NCI-H446 treated with DMSO at 0.1 percent for 48 hours (cell line): ENCODE data around the gene LONRF3.
"Not testable (repeated sequence)": the region's sequence is repeated elsewhere in the genome, so short reads cannot be mapped to it uniquely, and the experiment has no call there.

Experiments used
- DNase-seq: peaks from one replicate; lab custom pipeline; 2025; lab: John Stamatoyannopoulos, UW

The LONRF3 gene

DNA sequence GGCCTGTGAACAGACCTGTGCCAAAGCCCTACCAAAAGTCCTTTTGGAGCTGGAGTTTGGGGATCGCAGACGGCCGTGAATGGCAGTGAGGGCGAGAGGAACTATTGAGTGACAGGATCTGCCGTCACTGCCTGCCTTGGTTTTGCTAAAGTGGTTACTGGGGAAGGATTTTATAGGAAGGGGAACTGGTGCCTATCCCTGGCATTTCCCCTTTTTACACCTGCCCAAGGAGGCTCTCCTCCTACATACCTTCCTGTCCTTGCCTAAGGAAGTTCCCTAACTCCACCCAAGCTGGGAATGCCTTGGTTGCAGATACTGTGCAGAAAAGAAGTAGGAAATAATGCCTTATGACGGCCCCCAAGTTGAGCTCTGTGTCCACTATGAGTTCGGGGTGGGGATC lies 14.5 kb downstream of the LONRF3 start:
- no peak for DNase-seq

DNA sequence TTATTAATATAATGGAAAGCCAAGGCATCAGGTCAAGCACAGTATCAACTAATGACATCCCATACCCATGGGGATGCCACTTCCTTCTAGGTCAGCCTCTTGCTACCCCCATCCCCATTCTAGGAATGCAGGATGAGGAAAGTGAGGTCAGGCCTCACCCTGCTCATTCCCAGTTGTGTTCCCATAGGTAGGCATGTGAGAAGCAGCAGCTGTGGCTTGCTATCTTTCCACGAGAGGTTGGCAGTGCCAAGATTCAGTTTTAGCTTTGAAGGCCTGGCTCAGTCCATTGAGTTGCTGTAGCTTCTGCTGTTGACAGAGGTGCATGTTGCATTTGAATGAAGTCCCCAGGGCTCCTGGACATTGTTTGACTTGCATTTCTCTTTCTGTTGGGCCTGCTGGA lies 15.5 kb downstream of the LONRF3 start:
- DNase-seq = no peak

DNA sequence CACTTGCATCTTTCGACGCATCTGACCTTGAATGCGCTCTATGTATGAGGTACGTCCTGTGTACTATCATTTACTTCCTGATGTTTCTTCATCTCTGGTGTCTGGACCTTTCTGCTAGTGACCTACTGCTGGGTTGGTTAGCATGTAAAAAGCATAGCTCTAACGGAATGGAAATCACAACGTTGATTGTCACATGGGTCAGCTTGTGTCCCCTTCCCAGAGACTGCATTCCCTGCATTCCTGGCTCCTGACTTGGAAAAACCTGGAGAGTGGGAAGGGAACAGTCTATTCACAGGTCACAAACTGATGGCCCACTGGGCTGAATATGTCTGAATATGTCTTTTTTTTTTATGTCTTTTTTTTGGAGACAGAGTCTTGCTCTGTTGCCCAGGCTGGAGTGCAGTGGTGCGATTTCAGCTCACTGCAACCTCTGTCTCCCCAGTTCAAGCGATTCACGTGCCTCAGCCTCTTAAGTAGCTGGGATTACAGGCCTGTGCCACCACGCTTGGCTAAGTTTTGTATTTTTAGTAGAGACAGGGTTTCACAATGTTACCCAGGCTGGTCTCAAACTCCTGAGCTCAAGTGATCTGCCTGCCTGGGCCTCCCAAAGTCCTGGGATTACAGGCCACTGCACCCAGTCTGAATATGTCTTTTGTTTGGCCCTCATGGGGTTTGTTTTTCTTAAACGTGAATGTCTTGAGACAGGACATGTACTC lies 16.3 kb downstream of the LONRF3 start:
- no peak for DNase-seq

DNA sequence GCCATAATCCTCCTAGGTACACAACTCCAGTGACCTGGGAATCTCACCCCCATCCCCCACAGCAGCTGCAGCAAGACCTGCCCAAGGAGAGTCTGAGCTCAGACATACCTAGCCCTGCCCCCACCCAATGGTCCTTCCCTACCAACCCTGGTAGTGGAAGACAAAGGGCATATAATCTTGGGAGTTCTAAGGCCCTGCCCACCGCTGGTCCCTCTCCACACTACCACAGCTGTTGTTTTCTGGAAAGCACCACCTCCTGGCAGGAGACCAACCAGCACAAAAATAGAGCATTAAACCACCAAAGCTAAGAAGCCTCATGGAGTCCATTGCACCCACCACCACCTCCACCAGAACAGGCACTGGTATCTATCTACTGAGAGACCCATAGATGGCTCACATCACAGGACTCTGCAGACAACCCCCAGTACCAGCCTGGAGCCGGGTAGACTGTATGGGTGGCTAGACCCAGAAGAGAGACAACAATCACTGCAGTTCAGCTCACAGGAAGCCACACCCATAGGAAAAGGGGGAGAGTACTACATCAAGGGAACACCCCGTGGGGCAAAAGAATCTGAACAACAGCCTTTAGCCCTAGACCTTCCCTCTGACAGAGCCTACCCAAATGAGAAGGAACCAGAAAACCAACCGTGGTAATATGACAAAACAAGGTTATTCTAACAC lies 18.2 kb downstream of the LONRF3 start:
- DNase-seq = not testable (repeated sequence)

DNA sequence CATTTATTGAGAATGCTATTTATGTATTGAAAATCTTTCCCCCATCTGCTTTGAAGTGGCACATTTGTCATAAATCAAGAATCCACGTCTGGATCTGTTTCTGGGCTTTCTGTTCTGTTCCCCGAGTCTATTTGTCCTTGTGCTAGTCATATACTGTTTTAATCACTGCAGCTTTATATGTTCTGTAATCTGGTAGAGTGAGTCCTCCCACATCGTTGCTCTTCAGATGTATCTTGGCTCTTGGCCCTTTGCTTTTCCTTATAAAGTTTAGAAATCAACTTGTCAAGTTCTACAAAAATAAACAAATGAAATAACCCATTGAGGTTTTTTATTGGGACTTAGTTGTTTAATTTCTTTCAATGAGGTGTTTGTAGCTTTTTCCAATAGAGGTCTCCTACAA lies 29.0 kb downstream of the LONRF3 start:
- DNase-seq = no peak

DNA sequence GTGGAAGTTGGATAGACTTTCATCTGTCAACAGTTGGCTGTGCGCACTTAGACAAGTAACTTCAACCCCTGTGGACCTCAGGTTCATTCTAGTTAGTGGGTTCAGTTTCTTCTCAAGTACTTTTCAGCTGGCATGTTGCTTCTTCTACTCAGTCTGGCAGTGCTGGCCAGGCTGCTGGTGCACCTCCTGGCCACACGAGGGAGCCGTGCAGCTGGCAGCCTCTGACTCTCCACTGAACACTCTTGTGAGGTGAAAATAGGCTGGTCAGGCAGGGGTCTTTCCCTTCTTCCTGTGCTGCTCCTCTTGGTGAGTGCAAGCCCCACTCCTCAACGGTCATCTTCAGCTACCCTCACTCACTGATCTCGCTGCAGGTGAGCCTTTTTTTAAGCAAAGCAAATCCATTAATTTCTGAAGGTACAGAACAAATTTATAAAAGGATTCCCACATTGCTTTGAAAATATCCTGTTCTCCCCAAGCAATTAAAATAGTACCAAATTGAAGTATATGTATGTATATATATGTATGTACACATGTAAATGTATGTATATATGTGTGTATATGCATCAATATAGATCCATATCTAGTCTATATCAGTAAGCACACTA lies 30.6 kb downstream of the LONRF3 start:
- DNase-seq = no peak

DNA sequence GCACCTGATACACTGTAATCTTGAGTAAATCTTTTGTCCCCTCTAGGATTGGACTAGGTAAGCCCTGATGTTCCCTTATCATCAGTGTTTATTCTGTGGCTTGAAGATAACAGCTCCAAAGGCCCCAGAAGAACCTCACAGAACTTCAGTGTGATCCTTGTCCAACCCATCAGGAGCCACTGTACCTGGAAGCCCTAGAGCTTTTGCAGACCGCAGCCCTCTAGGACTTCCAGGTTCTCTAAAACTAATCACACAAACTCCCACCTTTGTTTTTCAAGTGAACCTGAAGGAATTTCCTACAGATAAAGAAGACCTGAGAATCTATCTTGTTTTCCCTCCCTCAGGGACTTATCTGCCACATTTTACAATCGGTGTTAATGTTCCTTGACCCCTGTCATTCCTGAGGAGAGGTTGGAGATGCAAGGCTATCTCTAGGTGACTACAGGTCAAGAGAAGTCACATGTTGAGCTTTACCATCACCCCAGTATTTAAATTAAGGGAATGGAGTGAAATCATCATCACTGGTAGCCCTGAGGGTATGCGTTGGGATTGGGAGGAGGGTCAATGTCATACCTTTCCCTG lies 32.9 kb downstream of the LONRF3 start:
- no peak for DNase-seq

DNA sequence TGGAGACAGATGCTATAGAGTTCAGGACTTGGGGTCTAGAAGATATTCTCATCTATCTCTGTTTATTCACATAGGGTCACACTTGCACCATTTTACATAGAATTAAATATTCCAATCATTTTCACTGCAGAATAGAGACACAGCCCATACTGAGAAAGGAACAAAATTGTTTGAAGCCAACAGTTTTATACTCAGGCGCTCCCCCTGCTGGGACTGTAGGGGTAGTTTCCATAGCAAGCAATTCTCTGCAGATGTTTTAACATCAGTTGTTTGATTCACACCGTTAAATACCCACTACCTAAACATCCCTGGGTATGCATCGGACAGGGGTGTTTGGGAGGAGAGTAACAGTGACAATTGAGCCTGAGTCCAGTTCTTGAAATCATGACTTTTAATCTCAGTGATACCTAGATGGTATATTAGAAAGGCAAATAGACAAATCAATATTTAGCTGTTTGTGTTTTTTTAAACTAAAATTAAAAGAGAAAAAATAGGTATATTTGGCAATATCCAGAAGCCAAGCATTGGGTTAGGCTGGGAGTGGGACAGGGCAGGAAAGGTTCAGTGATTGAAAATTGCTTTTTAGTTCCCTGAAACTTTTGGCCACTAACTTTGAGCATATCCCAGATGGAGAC lies 33.8 kb downstream of the LONRF3 start:
- no peak for DNase-seq

DNA sequence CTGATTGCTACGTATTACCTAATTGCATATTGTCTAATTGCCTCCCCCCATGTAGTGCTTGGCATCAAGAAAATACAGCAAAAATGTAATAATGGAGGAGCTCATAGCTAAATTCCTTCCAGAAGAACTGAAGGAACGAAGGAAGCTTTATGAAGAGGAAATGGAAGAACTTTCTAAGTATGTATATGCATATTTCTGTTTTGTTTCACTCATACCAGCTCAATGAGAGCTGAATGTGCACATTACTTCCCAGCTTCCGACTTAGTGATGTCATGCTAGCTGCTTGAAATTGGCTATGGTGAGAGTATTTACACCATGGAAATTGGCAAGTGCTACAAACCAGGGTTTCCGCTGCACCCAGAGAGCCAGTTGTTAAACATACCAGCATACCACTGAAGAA lies 34.7 kb downstream of the LONRF3 start:
- no peak for DNase-seq

DNA sequence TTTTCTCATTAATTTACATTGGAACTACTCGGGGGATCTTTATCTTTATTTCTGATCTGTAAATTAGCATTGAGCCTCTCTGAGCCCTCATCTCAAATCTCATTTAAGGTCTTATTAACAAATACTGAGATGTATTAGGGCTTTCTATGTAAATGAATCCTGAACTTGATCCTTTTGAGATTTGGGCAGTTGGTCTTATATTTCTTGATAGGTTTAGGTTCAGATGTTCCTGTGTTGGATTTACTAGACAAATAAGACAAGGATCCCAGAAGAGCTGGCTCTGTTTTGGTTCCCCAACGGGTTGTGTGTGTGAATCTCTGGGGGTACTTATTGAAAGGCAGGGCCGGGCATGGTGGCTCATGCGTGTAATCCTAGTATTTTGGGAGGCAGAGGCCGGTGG lies 36.1 kb downstream of the LONRF3 start:
- DNase-seq = no peak

DNA sequence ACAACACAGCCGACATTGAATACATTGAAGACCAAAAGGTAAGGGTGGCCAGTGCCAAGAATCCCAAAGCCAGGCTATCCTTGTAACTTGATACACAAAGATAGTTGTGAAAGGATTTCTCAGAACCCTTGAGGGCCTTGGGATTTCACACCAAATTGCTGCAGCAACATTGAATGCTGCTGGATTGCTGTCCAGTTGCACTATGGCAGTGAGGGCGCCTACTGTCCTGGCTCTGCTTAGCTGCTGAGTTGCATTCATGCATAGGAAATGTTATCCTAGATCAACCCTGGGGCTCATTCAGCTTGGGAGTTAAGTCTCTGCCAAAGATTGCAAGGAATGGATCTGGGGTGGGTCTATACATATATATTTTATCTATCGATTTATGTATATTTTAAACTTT lies 38.7 kb downstream of the LONRF3 start:
- no peak for DNase-seq

DNA sequence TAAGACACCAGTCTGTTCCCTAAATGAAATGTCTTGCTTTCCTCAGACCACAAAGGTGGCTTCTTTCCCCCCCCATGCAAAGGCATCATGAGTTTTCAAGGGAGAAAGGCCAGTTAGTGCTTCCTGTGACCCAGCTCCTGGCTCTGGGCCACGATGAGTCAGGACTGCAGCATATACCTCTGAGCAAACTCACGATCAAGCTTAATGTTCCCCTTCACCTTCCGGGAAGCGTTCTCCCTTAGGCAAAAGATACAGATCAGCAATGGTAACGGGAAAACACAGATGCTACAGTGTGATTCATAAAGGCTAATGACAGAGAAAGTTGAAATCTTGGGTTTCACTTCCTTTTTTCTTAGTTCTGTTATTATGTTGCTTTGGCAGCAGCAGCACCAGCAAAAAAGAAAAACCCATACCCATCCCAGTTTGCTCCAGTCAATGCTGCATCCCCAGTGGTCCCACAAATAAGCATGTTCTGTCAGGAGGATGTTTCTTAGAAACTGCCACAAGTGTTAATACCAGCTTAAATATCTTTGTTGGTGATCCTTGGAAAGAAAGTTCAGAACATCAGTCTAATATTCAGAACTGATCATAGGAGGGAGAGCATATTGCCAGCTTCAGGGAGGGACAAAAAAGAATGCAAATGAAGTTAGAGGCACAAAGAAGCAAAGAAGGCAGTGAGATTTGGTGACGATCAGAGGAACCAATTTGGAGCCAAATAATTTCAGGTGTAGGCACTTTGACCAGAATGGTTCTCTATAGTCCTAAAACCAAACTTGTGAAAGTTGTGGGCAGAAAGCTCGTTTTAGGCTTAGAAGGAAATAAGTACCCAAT lies 41.2 kb downstream of the LONRF3 start:
- no peak for DNase-seq

DNA sequence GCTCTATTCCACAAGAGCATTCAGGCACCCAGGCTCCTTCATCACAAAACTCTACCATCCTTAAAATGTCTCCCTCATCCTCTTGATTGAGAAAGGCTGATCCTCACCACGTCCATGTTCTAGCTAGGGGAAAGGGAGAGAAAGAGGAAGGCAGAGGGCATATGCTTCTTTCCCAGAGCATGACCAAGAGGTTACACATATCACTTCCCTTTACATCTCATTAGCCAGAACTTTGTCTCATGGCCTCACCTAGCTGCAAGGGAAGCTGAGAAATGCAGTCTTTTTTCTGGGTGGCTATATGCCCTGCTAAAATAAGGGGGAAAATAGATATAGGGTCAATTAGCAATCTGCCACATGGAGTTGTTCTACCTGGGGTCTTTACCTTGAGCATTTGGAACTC lies 42.7 kb downstream of the LONRF3 start:
- no peak for DNase-seq

DNA sequence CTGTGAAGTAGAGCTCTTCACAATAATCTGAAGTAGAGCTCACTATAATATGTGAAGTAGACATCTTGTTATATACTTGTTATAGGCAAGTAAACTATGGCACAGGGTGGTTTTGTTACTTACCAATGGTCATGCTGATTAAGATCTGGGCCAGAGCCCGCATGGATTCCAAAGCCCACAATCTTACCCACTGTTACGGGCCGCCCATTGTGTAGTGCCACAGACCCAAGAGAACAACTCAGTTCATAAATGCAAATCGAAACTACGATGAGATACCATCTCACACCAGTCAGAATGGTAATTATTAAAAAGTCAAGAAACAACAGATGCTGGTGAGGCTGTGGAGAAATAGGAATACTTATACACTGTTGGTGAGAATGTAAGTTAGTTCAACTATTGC lies 51.5 kb downstream of the LONRF3 start:
- DNase-seq = no peak

DNA sequence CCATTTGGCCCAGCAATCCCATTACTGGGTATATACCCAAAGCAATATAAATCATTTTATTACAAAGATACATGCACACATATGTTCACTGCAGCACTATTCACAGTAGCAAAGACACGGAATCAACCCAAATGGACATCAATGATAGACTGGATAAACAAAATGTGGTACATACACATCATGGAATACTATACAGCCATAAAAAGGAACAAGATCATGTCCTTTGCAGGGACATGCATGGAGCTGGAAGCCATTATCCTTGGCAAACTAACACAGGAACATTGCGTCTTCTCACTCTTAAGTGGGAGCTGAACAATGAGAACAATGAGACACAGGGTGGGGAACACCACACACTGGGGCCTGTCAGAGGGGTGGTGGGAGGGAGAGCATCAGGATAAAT lies 51.9 kb downstream of the LONRF3 start:
- DNase-seq = not testable (repeated sequence)

DNA sequence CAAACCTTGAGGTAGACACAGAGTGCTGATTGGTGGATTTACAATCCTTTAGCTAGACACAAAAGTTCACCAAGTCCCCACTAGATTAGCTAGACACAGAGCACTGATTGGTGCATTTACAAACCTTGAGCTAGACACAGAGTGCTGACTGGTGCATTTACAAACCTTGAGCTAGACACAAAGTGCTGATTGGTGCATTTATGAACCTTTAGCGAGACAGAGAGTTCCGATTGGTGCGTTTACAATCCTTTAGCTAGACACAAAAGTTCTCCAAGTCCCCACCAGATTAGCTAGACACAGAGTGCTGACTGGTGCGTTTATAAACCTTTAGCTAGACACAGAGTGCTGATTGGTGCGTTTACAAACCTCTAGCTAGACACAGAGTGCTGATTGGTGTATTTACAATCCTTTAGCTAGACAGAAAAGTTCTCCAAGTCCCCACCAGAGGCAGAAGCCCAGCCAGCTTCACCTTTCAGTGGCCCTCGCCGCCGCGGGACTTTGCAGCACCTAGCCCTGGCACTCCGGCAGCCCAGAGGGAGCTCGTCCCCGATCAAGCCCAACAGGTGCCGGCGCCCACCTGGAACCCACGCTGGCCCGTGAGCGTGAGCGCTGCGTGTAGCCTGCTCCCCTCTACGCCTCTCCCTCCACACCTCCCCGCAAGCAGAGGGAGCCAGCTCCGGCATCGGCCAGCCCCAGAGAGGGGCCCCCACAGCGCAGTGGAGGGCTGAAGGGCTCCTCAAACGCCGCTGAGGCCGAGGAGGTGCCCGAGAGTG lies 53.7 kb downstream of the LONRF3 start:
- not testable (repeated sequence) for DNase-seq

DNA sequence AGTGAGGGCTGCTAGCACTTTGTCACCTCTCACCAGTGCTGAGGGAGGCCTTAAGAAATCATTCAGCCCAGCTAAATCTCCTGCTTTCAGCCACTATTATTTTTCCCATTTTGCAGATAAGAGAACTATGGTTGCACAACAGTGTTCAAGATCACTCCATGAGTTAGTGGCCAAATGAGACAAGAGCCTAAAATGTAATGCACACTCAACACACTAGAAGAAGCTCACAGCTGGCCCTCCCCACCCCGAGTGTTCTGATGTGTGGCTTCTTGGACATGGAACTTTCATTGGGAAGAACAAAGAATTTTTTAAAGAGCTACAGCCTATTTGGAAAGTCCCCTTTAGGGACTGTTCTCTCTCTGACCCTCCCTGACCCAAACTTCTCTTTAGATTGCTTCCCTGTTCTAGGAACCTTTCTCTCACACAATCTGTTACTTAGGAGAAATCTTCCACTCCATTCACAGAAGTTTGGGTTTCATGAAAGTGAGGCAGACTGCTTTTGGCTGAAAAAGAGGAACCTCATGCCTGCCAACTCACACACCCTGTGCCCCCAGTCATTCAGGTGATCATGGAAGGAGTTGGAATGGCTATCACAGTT lies 54.4 kb downstream of the LONRF3 start:
- DNase-seq = no peak

DNA sequence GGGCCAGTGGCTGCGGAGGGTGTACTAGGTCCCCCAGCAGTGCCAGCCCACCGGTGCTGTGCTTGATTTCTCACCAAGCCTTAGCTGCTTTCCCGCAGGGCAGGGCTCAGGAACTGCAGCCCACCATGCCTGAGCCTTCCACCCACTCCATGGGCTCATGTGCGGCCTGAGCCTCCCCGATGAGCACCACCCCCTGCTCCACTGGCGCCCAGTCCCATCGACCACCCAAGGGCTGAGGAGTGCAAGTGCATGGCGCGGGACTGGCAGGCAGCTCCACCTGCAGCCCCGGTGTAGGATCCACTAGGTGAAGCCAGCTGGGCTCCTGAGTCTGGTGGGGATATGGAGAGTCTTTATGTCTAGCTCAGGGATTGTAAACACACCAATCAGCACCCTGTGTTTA lies 55.2 kb downstream of the LONRF3 start:
- not testable (repeated sequence) for DNase-seq

DNA sequence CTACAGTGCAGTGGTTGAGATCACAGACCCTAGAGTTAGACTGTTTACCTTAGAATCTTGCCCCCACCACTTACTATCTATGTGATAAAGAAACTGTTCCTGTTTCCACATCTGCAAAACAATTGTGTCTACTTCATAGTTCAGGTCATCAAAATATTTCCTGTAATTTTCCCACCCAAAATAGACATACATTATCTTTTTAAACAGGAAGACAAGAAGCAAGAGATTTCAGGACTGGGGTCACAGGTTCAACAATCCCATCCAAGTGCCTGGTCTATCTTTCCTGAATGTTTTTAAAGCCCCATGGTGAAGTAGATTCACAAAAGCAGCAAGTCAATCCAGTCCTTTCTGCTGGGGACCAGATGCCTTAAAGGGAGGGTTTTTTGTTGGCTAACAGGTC lies 56.6 kb downstream of the LONRF3 start:
- DNase-seq = no peak
